ENCODE results near the gene TGIF1. TPM values are rescaled to one million over a fixed set of nuclear protein-coding genes. Genes with fewer than 3 reads are reported as not detected.

The TGIF1 gene
- total and polyA plus RNA-seq, 2 of the 4 experiments (the other 2 are of a cell fraction): 62.1 to 118 TPM

DNA sequence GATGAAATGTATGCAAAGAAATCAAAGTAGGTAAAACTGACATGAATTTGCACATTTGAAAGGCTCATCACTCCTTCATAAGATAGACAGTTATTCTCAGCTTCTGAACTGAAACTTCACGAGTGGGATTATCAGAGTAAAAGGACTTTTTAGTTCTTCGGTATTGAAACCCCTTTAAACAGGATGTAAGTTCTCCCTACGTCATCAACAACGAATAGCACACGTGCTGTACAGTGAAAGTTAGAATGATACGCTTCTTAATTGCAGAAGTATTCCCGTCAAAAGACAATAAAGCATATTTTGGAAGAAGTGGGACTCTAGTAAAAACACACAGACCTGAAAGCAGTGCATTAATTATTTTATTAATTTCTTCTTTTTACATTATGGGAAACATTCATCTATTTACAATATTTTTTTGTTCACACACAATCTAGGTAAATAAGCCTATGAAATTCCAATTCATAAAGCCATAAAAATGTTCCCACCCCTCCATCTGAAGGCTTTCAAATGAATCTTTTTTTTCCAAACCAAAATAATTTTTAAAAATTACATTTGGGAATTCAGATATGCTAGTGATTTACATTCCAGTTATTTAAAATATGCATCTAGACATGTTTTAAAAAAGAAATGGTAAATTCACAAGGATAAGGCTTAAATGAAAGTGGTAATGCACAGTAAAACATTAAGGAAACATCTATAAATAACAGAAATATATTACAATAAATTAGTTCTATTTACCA lies 45.9 kb downstream of the TGIF1 start:
- no peak for ATAC-seq (ENCODE audit: low read depth)
- no peak overlapping the region for H4K91ac ChIP-seq (ENCODE audit: insufficient read depth, low read depth, low read length)
- H2BK20ac ChIP-seq (ENCODE audit: low read depth, low read length): no peak overlapping the region
- H3K56ac ChIP-seq (ENCODE audit: extremely low read depth, insufficient read depth, low read length): no peak overlapping the region
- no peak overlapping the region for H3K4me3 ChIP-seq (ENCODE audit: insufficient read depth, low read depth, low read length)
- H3K23ac ChIP-seq (ENCODE audit: low read depth, low read length): no peak overlapping the region
- TF ChIP-seq SMC3 (IDR thresholded peaks at IDR 0.05; ENCODE audit: low read depth, low read length): no peak
- TF ChIP-seq BHLHE40 (IDR thresholded peaks at IDR 0.05; ENCODE audit: low read depth, low read length): no peak
- TF ChIP-seq, protein P1, sequence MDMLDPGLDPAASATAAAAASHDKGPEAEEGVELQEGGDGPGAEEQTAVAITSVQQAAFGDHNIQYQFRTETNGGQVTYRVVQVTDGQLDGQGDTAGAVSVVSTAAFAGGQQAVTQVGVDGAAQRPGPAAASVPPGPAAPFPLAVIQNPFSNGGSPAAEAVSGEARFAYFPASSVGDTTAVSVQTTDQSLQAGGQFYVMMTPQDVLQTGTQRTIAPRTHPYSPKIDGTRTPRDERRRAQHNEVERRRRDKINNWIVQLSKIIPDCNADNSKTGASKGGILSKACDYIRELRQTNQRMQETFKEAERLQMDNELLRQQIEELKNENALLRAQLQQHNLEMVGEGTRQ (IDR thresholded peaks at IDR 0.05; ENCODE audit: low read depth, low read length): no peak
- TF ChIP-seq, protein P2, sequence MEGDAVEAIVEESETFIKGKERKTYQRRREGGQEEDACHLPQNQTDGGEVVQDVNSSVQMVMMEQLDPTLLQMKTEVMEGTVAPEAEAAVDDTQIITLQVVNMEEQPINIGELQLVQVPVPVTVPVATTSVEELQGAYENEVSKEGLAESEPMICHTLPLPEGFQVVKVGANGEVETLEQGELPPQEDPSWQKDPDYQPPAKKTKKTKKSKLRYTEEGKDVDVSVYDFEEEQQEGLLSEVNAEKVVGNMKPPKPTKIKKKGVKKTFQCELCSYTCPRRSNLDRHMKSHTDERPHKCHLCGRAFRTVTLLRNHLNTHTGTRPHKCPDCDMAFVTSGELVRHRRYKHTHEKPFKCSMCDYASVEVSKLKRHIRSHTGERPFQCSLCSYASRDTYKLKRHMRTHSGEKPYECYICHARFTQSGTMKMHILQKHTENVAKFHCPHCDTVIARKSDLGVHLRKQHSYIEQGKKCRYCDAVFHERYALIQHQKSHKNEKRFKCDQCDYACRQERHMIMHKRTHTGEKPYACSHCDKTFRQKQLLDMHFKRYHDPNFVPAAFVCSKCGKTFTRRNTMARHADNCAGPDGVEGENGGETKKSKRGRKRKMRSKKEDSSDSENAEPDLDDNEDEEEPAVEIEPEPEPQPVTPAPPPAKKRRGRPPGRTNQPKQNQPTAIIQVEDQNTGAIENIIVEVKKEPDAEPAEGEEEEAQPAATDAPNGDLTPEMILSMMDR (conservative IDR thresholded peaks at IDR 0.05; ENCODE audit: low read depth, low read length): no peak
- TF ChIP-seq CEBPB (IDR thresholded peaks at IDR 0.05; ENCODE audit: low read depth, low read length): no peak
- TF ChIP-seq RFX5 (IDR thresholded peaks at IDR 0.05; ENCODE audit: low read depth, low read length): no peak
- no peak for TF ChIP-seq MXI1 (IDR thresholded peaks at IDR 0.05; ENCODE audit: borderline replicate concordance, low read depth, low read length)
- no peak for TF ChIP-seq MAFK (IDR thresholded peaks at IDR 0.05; ENCODE audit: low read depth, low read length)
- no peaks in the 10 kb centered on the region for H3K9me1 ChIP-seq (ENCODE audit: insufficient read depth, low read length)
- BruUV-seq (replicated peaks): no TSS peak
- H3K4me1 ChIP-seq (ENCODE audit: control insufficient read depth, insufficient read depth, low read length): no peaks in the 10 kb centered on the region; the same call in 1 of the 2 replicates
- H3K36me3 ChIP-seq (ENCODE audit: control insufficient read depth, insufficient read depth, low read length): no peaks in the 10 kb centered on the region
- H4K20me1 ChIP-seq (ENCODE audit: insufficient read depth, low read length): no peaks in the 10 kb centered on the region
- H3K79me1 ChIP-seq (ENCODE audit: low read depth in 1 of 2, low read length in 2 of 2): no peaks in the 10 kb centered on the region
- no peak overlapping the region for H2BK15ac ChIP-seq (ENCODE audit: low read depth, low read length)
- no peak overlapping the region for H3K4ac ChIP-seq (ENCODE audit: low read depth, low read length)
- no peak overlapping the region for H2AK5ac ChIP-seq (ENCODE audit: low read depth, low read length)
- POLR2A ChIA-PET (ENCODE audit: unreplicated experiment): interaction anchor here (0.7 kb wide), 1 partner anchor 11 kb away, joined by 8 read pairs; no protein-coding TSS in a partner anchor
- no CpG with 5 or more reads among the region's 7 CpGs for WGBS, 2 experiments (ENCODE audit: extremely low coverage in 2 of 2, insufficient read length in 1 of 2)
- H2BK120ac ChIP-seq (ENCODE audit: low read depth, low read length): no peak overlapping the region
- intact Hi-C loops (cut with micrococcal nuclease): no loop called here
- H2BK5ac ChIP-seq (ENCODE audit: low read depth, low read length, poor library complexity, severe bottlenecking): no peak overlapping the region
- in situ Hi-C loops (cut with MboI; ENCODE audit: low sequenced_read_pairs): no loop called here
- H3K9me3 ChIP-seq (ENCODE audit: control insufficient read depth, insufficient read depth, low read length): no peaks in the 10 kb centered on the region
- H4K5ac ChIP-seq (ENCODE audit: low read depth, low read length): no peak overlapping the region
- no peak overlapping the region for H2AFZ ChIP-seq (replicated peaks; ENCODE audit: low read length, poor library complexity)
- H3K14ac ChIP-seq (replicated peaks; ENCODE audit: low read depth, low read length): no peak overlapping the region
- H3K27me3 ChIP-seq (ENCODE audit: control insufficient read depth, insufficient read depth, low read length): 0 out of 2 replicates have a peak, but pooled peaks cover 4% of the 10 kb centered on the region
- CTCF ChIA-PET: interaction anchor here (1.5 kb wide), 1 partner anchor 14 kb away, joined by 4 read pairs; no protein-coding TSS in a partner anchor
- H2AK9ac ChIP-seq (replicated peaks; ENCODE audit: low read depth, low read length, poor library complexity): no peak overlapping the region
- no peak overlapping the region for H3K18ac ChIP-seq (ENCODE audit: low read depth, low read length)
- H3K27ac ChIP-seq (ENCODE audit: insufficient read depth, low read length): no peak overlapping the region
- H3K9ac ChIP-seq (ENCODE audit: low read depth, low read length): no peak overlapping the region
- DNase-seq: no peak
- no peak overlapping the region for H4K8ac ChIP-seq (ENCODE audit: low read depth in 2 of 2, low read length in 2 of 2)
- no peak overlapping the region for H3K4me2 ChIP-seq (ENCODE audit: low read depth, low read length)
- dilution Hi-C loops (cut with HindIII; ENCODE audit: low sequenced_read_pairs, unreplicated experiment): no loop called here

All from IMR-90 (cell line).